SJSA1 (cell line): Measurements from ENCODE around the gene PTPN2. TPM values are rescaled to one million over a fixed set of nuclear protein-coding genes. Genes with fewer than 3 reads are reported as not detected.
A peak's percentile ranks its signal among the peaks of the same experiment; 100 is the strongest.

Source experiments
- DNase-seq, 2 experiments: peaks; one replicate each; pipeline ENCODE4 v3.0.0-alpha.2; 2015 to 2020; ENCODE audit warnings: low spot score in 2 of 2, low read depth in 1 of 2
- H3K27ac ChIP-seq: fragments of 250-450 bp; sonication (Bioruptor Pico); 2 replicates; pipeline ENCODE4 v1.5.1; 2020; ENCODE audit warnings: mild to moderate bottlenecking, moderate library complexity
- H3K27me3 ChIP-seq: fragments of 250-450 bp; sonication (Bioruptor Pico); replicated peaks from 2 replicates; pipeline ENCODE4 v1.5.1; 2020; ENCODE audit warnings: mild to moderate bottlenecking, moderate library complexity
- H3K36me3 ChIP-seq: fragments of 250-450 bp; sonication (Bioruptor Pico); 2 replicates; pipeline ENCODE4 v1.5.1; 2020; ENCODE audit warnings: mild to moderate bottlenecking
- H3K4me1 ChIP-seq: fragments of 250-450 bp; sonication (Bioruptor Pico); replicated peaks from 2 replicates; pipeline ENCODE4 v1.6.1; 2021; ENCODE audit warnings: mild to moderate bottlenecking
- H3K4me3 ChIP-seq: fragments of 250-450 bp; sonication (Bioruptor Pico); 2 replicates; pipeline ENCODE4 v1.5.1; 2020; ENCODE audit warnings: mild to moderate bottlenecking
- H3K9me3 ChIP-seq: fragments of 250-450 bp; sonication (Bioruptor Pico); replicated peaks from 2 replicates; pipeline ENCODE4 v1.5.1; 2020; ENCODE audit warnings: mild to moderate bottlenecking
- total RNA-seq: library from RNA; depleted of rRNA; stranded (reverse); fragments of >200 nt; shearing (Covaris generic); gene quantifications from 2 replicates; pipeline ENCODE4 v1.2.3, GENCODE V29; 2014

PTPN2 gene
- total RNA-seq, 1 experiment from 2014 or later, result 52.7 TPM

GRCh38 chr18:12840382-12840781, 43.7 kb downstream of the PTPN2 start:
- Histone ChIP-seq H3K4me3 (no peak overlapping the region), H3K27me3 (no peaks in the 10 kb centered on the region), H3K9me3 (no peaks in the 10 kb centered on the region), H3K4me1 (peaks cover 72% of the 10 kb centered on the region), H3K27ac (no peak overlapping the region), H3K36me3 (peaks cover 14% of the 10 kb centered on the region)
- no peak for DNase-seq

- no peak overlapping the region for H3K4me3 ChIP-seq
- DNase-seq, result no peak
- no peaks in the 10 kb centered on the region for H3K9me3 ChIP-seq
- H3K27me3 ChIP-seq, result no peaks in the 10 kb centered on the region
- H3K4me1 ChIP-seq, result peaks cover 65% of the 10 kb centered on the region
- H3K27ac ChIP-seq, result no peak overlapping the region
- H3K36me3 ChIP-seq, result peaks cover 13% of the 10 kb centered on the region
Observed at GRCh38 chr18:12839526-12840196, 44.4 kb downstream of the PTPN2 start.

GRCh38 chr18:12839057-12839525, 44.9 kb downstream of the PTPN2 start:
- Histone ChIP-seq H3K4me1 (peaks cover 59% of the 10 kb centered on the region), H3K4me3 (no peak overlapping the region), H3K27ac (no peak overlapping the region; the same call in 1 of the 2 replicates), H3K9me3 (no peaks in the 10 kb centered on the region), H3K36me3 (peaks cover 13% of the 10 kb centered on the region), H3K27me3 (no peaks in the 10 kb centered on the region)
- peak in 1 of 2 experiments; percentile 16 for DNase-seq

- peaks cover 51% of the 10 kb centered on the region for H3K4me1 ChIP-seq
- no peak overlapping the region for H3K4me3 ChIP-seq
- H3K27me3 ChIP-seq, result no peaks in the 10 kb centered on the region
- peak; percentile 65 to 71 for DNase-seq
- H3K9me3 ChIP-seq, result no peaks in the 10 kb centered on the region
- H3K36me3 ChIP-seq, result peaks cover 18% of the 10 kb centered on the region
- H3K27ac ChIP-seq, result peak overlapping the region; percentile 64
Observed at GRCh38 chr18:12838178-12838634, 45.8 kb downstream of the PTPN2 start.

DNA sequence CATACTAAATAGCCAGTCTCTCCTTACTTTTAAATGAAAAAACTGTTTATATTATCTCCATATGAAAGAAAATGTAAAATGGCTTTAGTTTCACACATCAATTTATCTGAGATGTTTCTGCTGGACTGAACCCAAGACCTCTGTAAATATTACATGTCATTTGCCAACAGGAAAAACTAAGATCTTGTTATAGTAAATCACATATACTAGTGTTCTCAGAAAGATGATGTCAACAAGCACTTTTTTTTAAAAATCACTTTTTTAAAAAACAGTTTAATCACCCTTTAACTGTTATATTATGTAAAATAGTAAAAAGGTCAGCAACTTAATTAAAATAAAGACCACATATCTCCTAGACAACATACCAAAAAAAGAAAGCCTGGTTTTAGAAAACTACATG, 46.3 kb downstream of the PTPN2 start:
- no peaks in the 10 kb centered on the region for H3K9me3 ChIP-seq
- H3K36me3 ChIP-seq, result peaks cover 22% of the 10 kb centered on the region
- no peaks in the 10 kb centered on the region for H3K27me3 ChIP-seq
- no peak overlapping the region for H3K4me3 ChIP-seq
- DNase-seq, result no peak
- peaks cover 46% of the 10 kb centered on the region for H3K4me1 ChIP-seq
- H3K27ac ChIP-seq, result peak overlapping the region; percentile 64

- peaks cover 21% of the 10 kb centered on the region for H3K36me3 ChIP-seq
- peaks cover 36% of the 10 kb centered on the region for H3K4me1 ChIP-seq
- H3K9me3 ChIP-seq, result no peaks in the 10 kb centered on the region
- no peak overlapping the region for H3K27ac ChIP-seq
- DNase-seq, result no peak
- H3K27me3 ChIP-seq, result no peaks in the 10 kb centered on the region
- no peak overlapping the region for H3K4me3 ChIP-seq
Observed at GRCh38 chr18:12836551-12836950, 47.5 kb downstream of the PTPN2 start.

- peaks cover 63% of the 10 kb centered on the region for H3K36me3 ChIP-seq
- H3K27ac ChIP-seq, result no peak overlapping the region
- H3K4me1 ChIP-seq, result no peaks in the 10 kb centered on the region
- DNase-seq, result no peak
- no peaks in the 10 kb centered on the region for H3K27me3 ChIP-seq
- H3K4me3 ChIP-seq, result no peak overlapping the region
- no peaks in the 10 kb centered on the region for H3K9me3 ChIP-seq
Observed at GRCh38 chr18:12828116-12829051, 55.7 kb downstream of the PTPN2 start.

DNA sequence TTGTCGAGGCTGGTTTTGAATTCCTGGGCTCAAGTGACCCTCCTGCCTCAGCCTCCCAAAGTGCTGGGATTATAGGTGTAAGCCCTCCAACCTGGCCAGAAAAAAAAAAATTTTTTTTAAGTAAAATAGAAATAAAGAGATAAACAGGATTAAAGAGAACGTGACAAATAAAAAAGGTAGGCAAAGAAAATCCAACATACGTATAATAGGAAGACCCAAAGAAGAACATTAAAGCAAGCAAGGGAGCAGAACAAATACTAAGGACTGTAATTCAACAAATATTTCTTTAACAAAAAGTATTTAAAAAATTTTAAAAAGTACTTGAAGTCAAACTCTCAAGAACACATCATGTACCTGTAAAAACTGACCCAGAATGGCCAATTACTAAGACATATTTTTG, 56.4 kb downstream of the PTPN2 start:
- DNase-seq, result no peak
- Histone ChIP-seq H3K27ac (no peak overlapping the region), H3K36me3 (peaks cover 65% of the 10 kb centered on the region), H3K9me3 (no peaks in the 10 kb centered on the region), H3K4me3 (no peak overlapping the region), H3K27me3 (no peaks in the 10 kb centered on the region), H3K4me1 (no peaks in the 10 kb centered on the region)

DNA sequence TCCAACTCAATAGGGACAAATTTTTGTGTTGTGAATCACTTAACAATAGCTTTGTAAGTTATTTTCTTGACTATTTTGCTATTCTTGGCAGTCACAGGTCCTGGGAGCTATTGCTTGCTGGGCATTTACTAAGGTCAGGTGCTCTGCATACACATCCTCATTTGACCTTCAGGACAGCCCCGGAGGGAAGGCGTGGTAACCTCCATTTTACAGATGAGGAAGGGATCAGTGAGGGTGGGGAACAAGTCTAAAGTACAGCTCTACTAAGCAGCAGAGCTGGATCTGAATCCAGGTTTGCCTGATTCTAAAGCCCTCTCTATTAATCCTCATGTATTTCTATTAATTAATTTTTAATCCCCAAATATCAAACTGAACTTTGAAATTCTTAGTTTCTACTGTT, 58.8 kb downstream of the PTPN2 start:
- DNase-seq, result no peak
- Histone ChIP-seq H3K36me3 (peaks cover 68% of the 10 kb centered on the region), H3K9me3 (no peaks in the 10 kb centered on the region), H3K27me3 (no peaks in the 10 kb centered on the region), H3K27ac (no peak overlapping the region), H3K4me3 (no peak overlapping the region), H3K4me1 (no peaks in the 10 kb centered on the region)

- no peak overlapping the region for H3K4me3 ChIP-seq
- no peak for DNase-seq
- H3K27me3 ChIP-seq, result no peaks in the 10 kb centered on the region
- H3K36me3 ChIP-seq, result peaks cover 61% of the 10 kb centered on the region
- no peaks in the 10 kb centered on the region for H3K9me3 ChIP-seq
- H3K4me1 ChIP-seq, result no peaks in the 10 kb centered on the region
- no peak overlapping the region for H3K27ac ChIP-seq
Observed at GRCh38 chr18:12823892-12824291, 60.1 kb downstream of the PTPN2 start.

DNA sequence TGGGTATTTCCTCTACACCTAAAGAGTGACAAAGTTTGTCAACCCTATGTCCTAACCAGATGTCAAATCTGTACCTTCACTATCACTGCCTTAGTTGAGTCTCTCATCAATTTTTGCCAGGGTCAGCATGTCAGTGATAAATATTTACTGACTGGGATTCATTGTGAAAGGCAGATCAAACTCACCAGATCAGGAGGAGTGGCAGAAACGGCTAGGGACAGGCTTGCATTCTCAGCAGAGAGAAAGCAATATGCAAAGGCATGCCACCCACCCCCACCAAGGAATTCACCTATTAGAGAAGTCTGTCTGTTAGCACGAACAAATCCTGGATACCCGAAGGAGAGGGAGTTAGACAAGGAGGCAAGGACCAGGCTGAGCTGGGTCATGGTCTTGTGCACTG, 62.6 kb downstream of the PTPN2 start:
- Histone ChIP-seq H3K4me1 (no peaks in the 10 kb centered on the region), H3K27ac (no peak overlapping the region), H3K9me3 (no peaks in the 10 kb centered on the region), H3K27me3 (no peaks in the 10 kb centered on the region), H3K36me3 (peaks cover 45% of the 10 kb centered on the region), H3K4me3 (no peak overlapping the region)
- no peak for DNase-seq

- Histone ChIP-seq H3K27ac (no peak overlapping the region), H3K4me3 (no peak overlapping the region), H3K27me3 (no peaks in the 10 kb centered on the region), H3K4me1 (no peaks in the 10 kb centered on the region), H3K9me3 (no peaks in the 10 kb centered on the region), H3K36me3 (peaks cover 45% of the 10 kb centered on the region)
- DNase-seq, result no peak
Observed at GRCh38 chr18:12820506-12820905, 63.5 kb downstream of the PTPN2 start.

GRCh38 chr18:12819841-12820240, 64.2 kb downstream of the PTPN2 start:
- H3K36me3 ChIP-seq, result peaks cover 40% of the 10 kb centered on the region
- H3K4me3 ChIP-seq, result no peak overlapping the region
- H3K27me3 ChIP-seq, result no peaks in the 10 kb centered on the region
- no peak overlapping the region for H3K27ac ChIP-seq
- no peak for DNase-seq
- no peaks in the 10 kb centered on the region for H3K4me1 ChIP-seq
- H3K9me3 ChIP-seq, result no peaks in the 10 kb centered on the region

DNA sequence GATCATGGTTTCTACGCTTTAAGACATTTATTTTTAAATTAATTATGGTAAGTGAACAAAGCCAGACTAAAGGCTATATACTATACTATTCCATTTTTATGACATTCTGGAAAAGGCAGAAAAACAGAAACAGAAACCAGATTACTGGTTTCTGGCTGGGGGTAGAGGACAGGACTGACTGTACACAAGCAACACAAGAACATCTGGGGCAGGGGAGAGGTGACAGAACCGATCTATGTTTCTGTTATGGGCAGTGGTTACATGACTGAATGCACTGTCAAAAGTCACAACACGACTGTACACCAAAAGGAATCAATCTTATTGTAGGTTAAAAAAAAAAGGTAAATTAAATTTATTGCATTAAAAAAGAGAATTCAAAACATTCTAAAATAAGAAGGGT, 64.7 kb downstream of the PTPN2 start:
- Histone ChIP-seq H3K36me3 (peaks cover 36% of the 10 kb centered on the region), H3K27me3 (no peaks in the 10 kb centered on the region), H3K9me3 (no peaks in the 10 kb centered on the region), H3K27ac (no peak overlapping the region), H3K4me3 (no peak overlapping the region), H3K4me1 (no peaks in the 10 kb centered on the region)
- DNase-seq, result no peak
